Peyer's patch (tissue), 4 donors: ENCODE data around the gene ATP6V0E2.

Experiments
- POLR2A ChIP-seq, 2 donors: fragments of 450-650 bp; IDR thresholded peaks; one replicate each; pipeline ENCODE4 v1.5.1; 2017; ENCODE audit warnings: antibody characterized with exemption in 2 of 2, mild to moderate bottlenecking in 2 of 2, moderate library complexity in 2 of 2
- TF ChIP-seq, protein P1 (sequence below), 6 experiments: fragments of 450-650 bp in 4 of 6; fragments of 200-600 bp in 2 of 6; sonication (generic) in 1 of 6; IDR thresholded peaks; one replicate each; pipeline ENCODE4 v1.5.1; 2017 to 2019; ENCODE audit warnings: antibody characterized with exemption in 6 of 6, mild to moderate bottlenecking in 3 of 6, moderate library complexity in 1 of 6

- TF ChIP-seq POLR2A (IDR thresholded peaks at IDR 0.05): no peak
- TF ChIP-seq, protein P1, sequence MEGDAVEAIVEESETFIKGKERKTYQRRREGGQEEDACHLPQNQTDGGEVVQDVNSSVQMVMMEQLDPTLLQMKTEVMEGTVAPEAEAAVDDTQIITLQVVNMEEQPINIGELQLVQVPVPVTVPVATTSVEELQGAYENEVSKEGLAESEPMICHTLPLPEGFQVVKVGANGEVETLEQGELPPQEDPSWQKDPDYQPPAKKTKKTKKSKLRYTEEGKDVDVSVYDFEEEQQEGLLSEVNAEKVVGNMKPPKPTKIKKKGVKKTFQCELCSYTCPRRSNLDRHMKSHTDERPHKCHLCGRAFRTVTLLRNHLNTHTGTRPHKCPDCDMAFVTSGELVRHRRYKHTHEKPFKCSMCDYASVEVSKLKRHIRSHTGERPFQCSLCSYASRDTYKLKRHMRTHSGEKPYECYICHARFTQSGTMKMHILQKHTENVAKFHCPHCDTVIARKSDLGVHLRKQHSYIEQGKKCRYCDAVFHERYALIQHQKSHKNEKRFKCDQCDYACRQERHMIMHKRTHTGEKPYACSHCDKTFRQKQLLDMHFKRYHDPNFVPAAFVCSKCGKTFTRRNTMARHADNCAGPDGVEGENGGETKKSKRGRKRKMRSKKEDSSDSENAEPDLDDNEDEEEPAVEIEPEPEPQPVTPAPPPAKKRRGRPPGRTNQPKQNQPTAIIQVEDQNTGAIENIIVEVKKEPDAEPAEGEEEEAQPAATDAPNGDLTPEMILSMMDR (IDR thresholded peaks at IDR 0.05): no peak
These were observed 7.5 kb upstream of the ATP6V0E2 start for GRCh38 chr7:149866139-149866778.
